Fibroblast of skin of scalp (primary cell): ENCODE data around the gene MAMSTR.

Experiments used
- DNase-seq: peaks from one replicate; pipeline ENCODE4 v3.0.0-alpha.2; 2013

The MAMSTR gene

DNA sequence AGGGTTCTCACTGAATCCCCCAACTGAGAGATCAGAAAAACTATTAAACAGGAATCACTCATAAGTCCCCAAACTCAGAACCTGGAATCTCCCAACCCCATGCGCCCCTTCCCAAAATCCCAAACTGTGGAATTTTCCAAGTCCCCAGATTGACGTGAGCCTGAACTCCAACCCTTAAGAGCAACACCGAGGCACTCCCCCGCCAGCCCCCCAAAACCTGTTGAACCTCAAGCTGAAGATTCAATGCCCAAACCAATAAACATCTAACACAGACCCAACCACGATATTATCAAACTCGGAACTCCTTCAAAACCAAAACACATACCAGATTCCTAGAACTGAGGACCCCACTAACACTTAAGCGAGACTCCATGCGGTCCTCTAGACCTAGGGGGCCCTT is 26.6 kb upstream of the MAMSTR start:
- no peak for DNase-seq

DNA sequence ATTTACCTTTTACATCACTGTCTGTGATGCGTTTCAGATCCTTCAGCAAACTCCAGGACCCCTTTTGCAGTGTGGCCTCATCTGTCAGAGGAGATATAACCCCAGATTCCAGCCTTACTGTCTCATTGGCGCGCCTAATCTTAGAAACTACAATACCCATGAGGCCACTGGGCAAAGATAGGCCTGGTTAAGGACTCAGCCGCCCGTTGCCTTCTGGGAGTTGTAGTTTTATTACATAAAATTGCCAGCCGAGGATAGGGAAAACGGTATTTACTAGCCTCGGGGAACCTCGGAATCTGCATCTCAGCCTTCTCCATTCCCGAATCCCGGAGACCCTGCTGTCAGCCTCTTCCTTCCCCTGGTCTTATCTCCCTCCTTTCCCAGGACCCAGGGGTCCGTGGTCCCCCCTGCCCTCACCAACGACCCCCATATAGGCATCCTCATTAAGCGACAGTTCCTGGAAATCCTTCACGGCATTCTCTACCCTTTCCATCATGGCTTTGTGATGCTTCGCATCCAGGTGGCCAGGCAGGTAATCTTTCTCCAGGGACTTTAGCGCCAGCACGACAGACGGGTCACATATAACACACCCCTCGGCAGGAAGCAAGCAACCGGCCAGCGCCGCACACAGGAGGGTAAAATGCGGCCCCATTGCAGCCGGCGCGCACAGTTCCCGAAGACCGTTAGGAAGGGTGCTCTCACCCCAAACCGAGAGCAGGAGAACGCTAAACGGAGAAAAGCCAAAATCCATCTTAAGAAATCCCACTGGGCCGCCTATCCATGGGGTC is 25.9 kb upstream of the MAMSTR start:
- DNase-seq: peak; percentile 68

GRCh38 chr19:48742096-48742495 is 22.6 kb upstream of the MAMSTR start:
- no peak for DNase-seq

GRCh38 chr19:48741129-48741999 is 21.8 kb upstream of the MAMSTR start:
- DNase-seq: no peak

- DNase-seq: no peak
These were observed 20.8 kb upstream of the MAMSTR start, which contains the start of gene RASIP1 for GRCh38 chr19:48740164-48740972. TSS of gene RASIP1 (minus strand) at chr19:48740610. CDS start at chr19:48740282, 328 bp downstream.

DNA sequence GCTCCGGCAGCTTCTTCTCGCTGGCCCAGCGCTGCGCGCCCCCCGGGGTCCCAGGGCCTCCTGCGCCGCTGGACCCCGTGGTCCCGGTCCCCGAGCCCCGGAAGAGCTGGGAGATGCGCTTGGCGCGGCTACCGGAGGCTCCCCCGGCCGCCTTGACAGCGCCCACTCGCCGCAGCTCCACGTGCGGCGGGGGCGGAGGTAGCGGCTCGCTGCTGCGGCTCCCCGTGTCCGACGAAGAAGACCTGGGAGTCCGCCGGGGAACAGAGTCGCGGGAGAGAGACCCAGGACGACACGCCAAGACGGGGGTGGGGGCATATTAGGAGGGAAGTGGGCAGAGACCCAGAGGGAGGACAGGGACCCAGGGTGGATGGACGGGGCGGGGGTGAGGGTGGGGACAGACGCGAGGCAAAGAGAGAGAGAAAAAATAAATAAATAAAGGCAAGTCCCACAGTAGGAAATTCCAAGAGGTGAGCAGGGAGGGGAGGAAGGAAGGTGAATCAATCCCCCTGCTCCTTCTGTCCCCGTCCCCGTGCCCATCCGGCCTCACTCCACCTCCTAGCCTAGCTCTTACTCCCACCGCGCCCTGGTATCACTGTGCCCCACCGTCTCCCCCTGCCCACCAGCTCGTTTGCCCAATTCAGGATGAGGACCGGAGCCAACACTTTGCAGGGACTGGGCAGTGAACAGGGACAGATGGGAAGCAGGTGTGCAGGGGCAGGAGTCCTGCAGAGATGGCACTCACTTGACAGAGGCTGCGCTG is 20.1 kb upstream of the MAMSTR start:
- DNase-seq: no peak

DNA sequence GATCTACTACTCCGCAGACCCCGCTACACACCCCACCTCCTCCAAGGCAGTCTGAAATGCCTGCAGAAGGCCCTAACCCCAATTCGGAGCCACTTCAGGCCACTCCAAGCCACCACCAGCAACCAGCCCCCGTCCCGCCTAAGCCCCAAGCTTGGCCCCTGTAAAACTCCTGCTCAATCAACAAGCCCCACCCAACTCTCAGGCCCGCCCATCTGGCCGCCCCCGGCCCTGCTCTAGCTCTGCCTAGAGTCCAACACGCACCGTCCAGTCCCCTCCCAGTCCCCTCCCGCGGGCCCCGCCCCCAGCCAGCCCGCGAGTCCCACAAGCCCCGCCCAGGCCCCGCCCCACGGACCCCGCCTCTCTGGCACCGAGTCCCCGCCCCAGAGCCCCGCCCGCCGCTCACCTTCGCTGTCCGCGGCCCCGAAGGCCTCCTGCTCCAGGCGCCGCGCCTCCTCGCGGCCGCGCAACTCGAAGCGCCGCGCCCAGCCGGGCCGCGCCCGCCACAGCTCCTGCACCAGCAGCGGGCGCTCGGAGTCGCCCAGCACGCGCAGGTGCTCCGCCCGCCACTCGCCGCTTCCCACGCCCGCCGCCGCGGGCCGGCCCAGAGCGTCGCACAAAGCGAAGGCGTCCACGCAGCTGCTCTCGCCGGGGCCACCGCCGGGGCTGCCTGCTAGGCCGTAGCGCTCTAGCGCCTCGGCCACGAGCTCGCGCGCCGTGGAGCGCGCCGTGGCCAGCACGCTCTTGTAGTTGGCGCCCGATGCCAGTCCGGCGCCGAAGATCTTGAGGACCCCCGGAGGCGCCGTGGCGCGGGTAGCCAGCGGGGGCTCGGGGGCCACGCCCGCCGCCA is 19.3 kb upstream of the MAMSTR start:
- DNase-seq: peak; percentile 76

- DNase-seq: no peak
These were observed 18.0 kb upstream of the MAMSTR start for GRCh38 chr19:48737360-48737998.

- DNase-seq: peak; percentile 38
These were observed 15.6 kb upstream of the MAMSTR start for GRCh38 chr19:48735031-48735615.

DNA sequence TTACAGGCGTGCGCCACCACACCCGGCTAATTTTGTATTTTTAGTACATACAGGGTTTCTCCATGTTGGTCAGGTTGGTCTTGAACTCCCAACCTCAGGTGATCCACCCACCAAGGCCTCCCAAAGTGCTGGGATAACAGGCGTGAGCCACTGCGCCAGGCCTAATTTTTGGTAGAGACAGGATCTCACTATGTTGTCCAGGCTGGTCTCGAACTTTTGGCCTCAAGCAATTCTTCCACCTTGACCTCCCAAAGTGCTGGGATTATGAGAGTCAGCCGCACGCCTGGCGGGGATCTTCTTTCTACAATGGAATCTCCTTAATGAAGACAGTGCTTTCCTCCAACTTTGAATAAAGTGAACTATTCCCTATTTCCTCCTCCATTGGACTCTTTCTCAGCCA is 15.1 kb upstream of the MAMSTR start:
- DNase-seq: no peak

GRCh38 chr19:48731452-48731851 is 11.9 kb upstream of the MAMSTR start:
- DNase-seq: no peak

- DNase-seq: peak; percentile 21
These were observed 9.6 kb upstream of the MAMSTR start for GRCh38 chr19:48728911-48729664.

DNA sequence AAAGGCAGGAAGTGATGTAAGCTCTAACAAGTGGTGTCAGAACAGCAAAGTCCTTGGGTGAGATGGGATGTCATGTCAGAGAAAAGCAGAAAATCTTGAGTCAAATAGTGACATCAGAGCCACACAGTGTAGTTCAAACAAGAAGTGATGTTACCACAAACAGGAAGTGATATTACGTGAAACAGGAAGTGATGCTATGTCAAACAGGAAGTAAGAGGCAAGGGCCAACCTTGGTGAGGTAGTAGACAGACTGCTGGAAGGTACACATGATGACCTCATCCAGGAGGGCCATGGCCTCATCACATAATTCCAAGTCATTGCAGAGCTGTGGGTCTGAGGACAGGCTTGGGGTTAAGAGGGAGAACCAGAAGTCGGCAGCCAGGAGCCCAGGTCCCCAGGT is 7.0 kb upstream of the MAMSTR start:
- DNase-seq: no peak

DNA sequence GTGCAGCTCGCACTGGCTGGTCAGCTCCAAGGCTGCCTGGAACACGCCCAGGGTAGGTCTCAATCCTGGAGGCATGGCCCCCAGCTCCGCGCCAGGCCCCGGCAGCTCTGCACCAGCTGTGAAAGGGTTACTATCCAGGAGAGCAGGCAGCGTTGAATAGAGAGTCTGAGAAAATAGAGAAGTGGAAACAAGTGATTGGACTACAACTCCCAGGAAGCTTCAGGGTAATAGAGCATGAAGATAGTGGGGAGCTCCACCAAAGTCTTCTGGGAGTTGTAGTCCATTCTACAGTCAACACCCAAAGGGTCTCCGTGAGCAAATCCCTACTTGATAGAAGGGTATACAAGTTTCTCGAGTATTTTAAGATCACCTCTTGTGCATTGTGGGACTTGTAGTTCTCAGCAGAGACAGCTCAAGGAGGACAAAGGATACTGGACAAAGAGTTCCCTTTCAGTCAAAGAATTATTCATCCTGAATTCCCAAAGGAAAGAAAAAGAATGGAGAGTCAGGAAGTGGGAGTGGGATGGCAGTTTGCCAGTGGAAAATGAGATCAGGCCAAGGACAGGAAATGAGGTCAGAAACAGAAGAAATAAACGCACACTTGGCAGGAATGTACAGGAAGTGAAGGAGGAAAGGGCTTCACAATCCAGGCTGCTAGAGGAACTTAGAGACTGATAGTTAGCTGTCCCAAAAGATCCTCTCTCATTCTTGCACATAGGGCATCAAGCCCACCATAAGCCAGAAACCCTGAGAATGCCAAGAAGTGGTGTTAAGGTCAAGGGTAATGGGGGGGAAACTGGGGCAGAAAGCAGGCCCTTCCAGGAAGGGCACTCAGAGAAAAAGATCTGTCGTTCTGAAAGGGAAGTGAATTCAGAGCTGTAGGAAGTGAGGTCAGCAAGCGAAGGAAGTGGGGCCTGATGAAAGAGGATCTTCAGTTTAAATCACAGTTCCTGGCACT is 5.5 kb upstream of the MAMSTR start:
- DNase-seq: peak; percentile 95

DNA sequence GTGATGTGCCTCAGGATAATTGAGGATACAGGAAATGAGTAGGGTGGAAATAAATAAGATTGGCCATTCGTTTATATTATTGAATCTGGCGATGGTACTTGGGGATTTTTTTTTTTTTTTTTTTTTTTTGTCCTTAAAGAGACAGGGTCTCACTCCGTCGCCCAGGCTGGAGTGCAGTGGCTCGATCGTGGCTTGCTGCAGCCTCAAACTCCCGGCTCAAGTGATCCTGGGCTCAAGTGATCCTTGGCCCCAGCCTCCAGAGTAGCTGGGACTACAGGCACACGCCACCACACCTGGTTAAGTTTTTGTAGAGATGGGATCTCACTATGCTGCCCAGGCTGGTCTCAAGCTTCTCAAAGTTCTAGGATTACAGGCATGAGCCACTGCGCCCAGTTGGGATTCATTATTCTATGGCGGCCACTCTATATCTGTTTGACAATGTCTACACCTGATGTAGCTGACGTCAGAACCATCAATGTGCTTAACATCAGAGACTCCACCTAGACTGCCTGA is 2.7 kb upstream of the MAMSTR start:
- no peak for DNase-seq

GRCh38 chr19:48720613-48721296 is 1.2 kb upstream of the MAMSTR start:
- peak; percentile 99 for DNase-seq

DNA sequence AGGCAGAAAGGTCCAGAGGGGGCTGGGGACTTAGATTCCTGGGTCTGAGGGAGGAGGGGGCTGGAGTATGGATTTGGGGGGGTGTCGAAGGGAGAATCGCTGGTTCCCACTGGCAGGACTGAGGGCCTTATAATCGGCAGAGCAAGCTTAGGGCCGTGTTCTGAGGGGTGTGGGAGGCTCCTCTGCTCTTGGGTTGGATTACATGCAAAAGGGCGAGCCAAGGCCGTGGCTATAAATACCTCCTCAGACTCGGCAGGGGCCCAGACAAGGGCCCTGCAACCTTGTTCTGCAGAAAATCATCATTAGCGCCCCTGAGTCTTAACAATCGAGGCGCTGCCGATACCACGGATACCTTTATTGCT is 707 bp upstream of the MAMSTR start:
- no peak for DNase-seq
